Body of pancreas (tissue), 4 donors: ENCODE results near the gene TBL2. TPM values are rescaled to one million over a fixed set of nuclear protein-coding genes. Genes with fewer than 3 reads are reported as not detected.
"Not testable (repeated sequence)": the region's sequence is repeated elsewhere in the genome, so short reads cannot be mapped to it uniquely, and the experiment has no call there.

ENCODE experiments used
- ATAC-seq: fragments of 150-250 bp; one replicate; pipeline ENCODE4 v1.9.1; 2016
- DNase-seq, 4 donors: peaks; one replicate each; pipeline ENCODE4 v3.0.0-alpha.2; 2019
- H3K27ac ChIP-seq, 4 donors: fragments of 200-600 bp; sonication (generic); 1 replicate in 3 of 4; 2 replicates in 1 of 4; pipeline versions ENCODE4 v1.5.1 to v1.6.1; 2016 to 2019; ENCODE audit warnings: mild to moderate bottlenecking in 1 of 4, mixed read lengths in 1 of 4, moderate library complexity in 1 of 4
- H3K27me3 ChIP-seq, 2 donors: fragments of 200-600 bp; sonication (generic); one replicate each; pipeline ENCODE4 v1.6.0; 2016; ENCODE audit warnings: mild to moderate bottlenecking in 1 of 2
- H3K36me3 ChIP-seq, 2 donors: fragments of 200-600 bp; sonication (generic); replicated peaks in 1 of 2; 2 replicates each; pipeline ENCODE4 v1.5.1; 2016; ENCODE audit warnings: low read depth in 2 of 2; ENCODE audit not compliant: insufficient read depth in 1 of 2
- H3K4me1 ChIP-seq: fragments of 200-600 bp; sonication (generic); one replicate; pipeline ENCODE4 v1.6.0; 2016
- H3K4me3 ChIP-seq, 2 donors: fragments of 200-600 bp; sonication (generic); 1 replicate in 1 of 2; 2 replicates in 1 of 2; pipeline ENCODE4 v1.5.1; 2016 to 2019
- H3K9me3 ChIP-seq, 3 donors: fragments of 200-600 bp; sonication (generic); 1 replicate in 2 of 3; 2 replicates in 1 of 3; pipeline ENCODE4 v1.5.1; 2016
- CTCF ChIP-seq, 7 experiments: fragments of 450-650 bp in 4 of 7; fragments of 200-600 bp in 3 of 7; sonication (generic) in 3 of 7; IDR thresholded peaks; one replicate each; pipeline ENCODE4 v1.5.1; 2016 to 2019; ENCODE audit warnings: antibody characterized with exemption in 7 of 7
- POLR2A ChIP-seq, 3 donors: fragments of 450-650 bp; IDR thresholded peaks; one replicate each; pipeline ENCODE4 v1.6.1; 2016; ENCODE audit warnings: antibody characterized with exemption in 3 of 3, mild to moderate bottlenecking in 2 of 3
- WGBS, 2 donors: methylation state at CpG; one replicate each; pipeline ENCODE4 v1.1.5; 2017; 5-methylcytosine and 5-hydroxymethylcytosine counted together
- intact Hi-C: fragments of 100-400 bp; cut with DNase I; formaldehyde crosslinking; loops from one replicate; pipeline ENCODE4 v1.15.1; 2023
- total RNA-seq, 2 donors: library from RNA; depleted of rRNA; stranded (reverse); fragments of >200 nt; gene quantifications; one replicate each; pipeline ENCODE4 v1.1.0, GENCODE V29; 2016

TBL2 gene
- total RNA-seq, 2 donors from 2014 or later = 25.9 to 30.7 TPM

- no peaks in the 10 kb centered on the region for H3K4me1 ChIP-seq
- DNase-seq (no peak), ATAC-seq (no peak)
- H3K4me3 ChIP-seq = no peak overlapping the region
- H3K36me3 ChIP-seq = peaks cover 8 to 35% of the 10 kb centered on the region in 2 donors
- no peak overlapping the region for H3K27ac ChIP-seq
- TF ChIP-seq CTCF (IDR thresholded peaks at IDR 0.05) (no peak), POLR2A (IDR thresholded peaks at IDR 0.05) (no peak)
- H3K27me3 ChIP-seq = no peaks in the 10 kb centered on the region
- no peaks in the 10 kb centered on the region for H3K9me3 ChIP-seq
- intact Hi-C loops = no loop called here
- WGBS, 2 donors = 88 to 92% methylated on average over 8 to 10 of the region's 10 CpGs
Observed at GRCh38 chr7:73541722-73542121, 36.7 kb downstream of the TBL2 start.

GRCh38 chr7:73539709-73540108, 38.7 kb downstream of the TBL2 start:
- Histone ChIP-seq H3K27me3 (no peaks in the 10 kb centered on the region), H3K36me3 (peaks cover 12 to 39% of the 10 kb centered on the region in 2 donors), H3K9me3 (no peaks in the 10 kb centered on the region), H3K4me1 (no peaks in the 10 kb centered on the region), H3K27ac (no peak overlapping the region), H3K4me3 (no peak overlapping the region)
- 88 to 97% methylated on average over 4 to 13 of the region's 13 CpGs for WGBS, 2 donors
- intact Hi-C loops = no loop called here
- TF ChIP-seq CTCF (IDR thresholded peaks at IDR 0.05) (no peak), POLR2A (IDR thresholded peaks at IDR 0.05) (no peak)
- ATAC-seq (no peak), DNase-seq (no peak)

GRCh38 chr7:73538510-73538909, 39.9 kb downstream of the TBL2 start:
- 92 to 95% methylated on average over 2 of the region's 2 CpGs for WGBS, 2 donors
- intact Hi-C loops, H3K27ac ChIP-seq, H3K27me3 ChIP-seq, H3K4me3 ChIP-seq, H3K9me3 ChIP-seq, H3K4me1 ChIP-seq, DNase-seq, ATAC-seq: not testable (repeated sequence)
- H3K36me3 ChIP-seq = peaks cover 12 to 39% of the 10 kb centered on the region in 2 donors

GRCh38 chr7:73537051-73537450, 41.3 kb downstream of the TBL2 start:
- DNase-seq (no peak), ATAC-seq (no peak)
- H3K27me3 ChIP-seq = no peaks in the 10 kb centered on the region
- WGBS, 2 donors = 91 to 94% methylated on average over 2 to 15 of the region's 16 CpGs
- H3K9me3 ChIP-seq = no peaks in the 10 kb centered on the region
- H3K4me1 ChIP-seq = no peaks in the 10 kb centered on the region
- TF ChIP-seq POLR2A (IDR thresholded peaks at IDR 0.05) (no peak), CTCF (IDR thresholded peaks at IDR 0.05) (no peak)
- no peak overlapping the region for H3K4me3 ChIP-seq
- H3K36me3 ChIP-seq = peaks cover 12 to 34% of the 10 kb centered on the region in 2 donors
- no peak overlapping the region for H3K27ac ChIP-seq
- intact Hi-C loops = no loop called here

- WGBS, 2 donors = 79 to 90% methylated on average over 4 to 5 of the region's 5 CpGs
- TF ChIP-seq POLR2A (IDR thresholded peaks at IDR 0.05) = no peak
- no peak for TF ChIP-seq CTCF (IDR thresholded peaks at IDR 0.05)
Observed at GRCh38 chr7:73536479-73536878, 41.9 kb downstream of the TBL2 start.

GRCh38 chr7:73535918-73536317, 42.5 kb downstream of the TBL2 start:
- H3K9me3 ChIP-seq, ATAC-seq, intact Hi-C loops, H3K4me3 ChIP-seq, DNase-seq, H3K4me1 ChIP-seq, H3K27me3 ChIP-seq, H3K27ac ChIP-seq: not testable (repeated sequence)
- 95 to 99% methylated on average over 7 of the region's 7 CpGs for WGBS, 2 donors
- H3K36me3 ChIP-seq = peaks cover 12 to 32% of the 10 kb centered on the region in 2 donors

More at GRCh38 chr7:73536479-73536878, 41.9 kb downstream of the TBL2 start:
- intact Hi-C loops = no loop called here
- Histone ChIP-seq H3K4me3 (no peak overlapping the region), H3K36me3 (peaks cover 12 to 32% of the 10 kb centered on the region in 2 donors), H3K27ac (no peak overlapping the region), H3K4me1 (no peaks in the 10 kb centered on the region), H3K27me3 (no peaks in the 10 kb centered on the region), H3K9me3 (no peaks in the 10 kb centered on the region)
- DNase-seq = no peak
- ATAC-seq = no peak
